Measurements from ENCODE around the gene CGN. TPM values are rescaled to one million over a fixed set of nuclear protein-coding genes. Genes with fewer than 3 reads are reported as not detected.

The CGN gene
- total RNA-seq, 1 experiment from 2014 or later, result 30.9 TPM

DNA sequence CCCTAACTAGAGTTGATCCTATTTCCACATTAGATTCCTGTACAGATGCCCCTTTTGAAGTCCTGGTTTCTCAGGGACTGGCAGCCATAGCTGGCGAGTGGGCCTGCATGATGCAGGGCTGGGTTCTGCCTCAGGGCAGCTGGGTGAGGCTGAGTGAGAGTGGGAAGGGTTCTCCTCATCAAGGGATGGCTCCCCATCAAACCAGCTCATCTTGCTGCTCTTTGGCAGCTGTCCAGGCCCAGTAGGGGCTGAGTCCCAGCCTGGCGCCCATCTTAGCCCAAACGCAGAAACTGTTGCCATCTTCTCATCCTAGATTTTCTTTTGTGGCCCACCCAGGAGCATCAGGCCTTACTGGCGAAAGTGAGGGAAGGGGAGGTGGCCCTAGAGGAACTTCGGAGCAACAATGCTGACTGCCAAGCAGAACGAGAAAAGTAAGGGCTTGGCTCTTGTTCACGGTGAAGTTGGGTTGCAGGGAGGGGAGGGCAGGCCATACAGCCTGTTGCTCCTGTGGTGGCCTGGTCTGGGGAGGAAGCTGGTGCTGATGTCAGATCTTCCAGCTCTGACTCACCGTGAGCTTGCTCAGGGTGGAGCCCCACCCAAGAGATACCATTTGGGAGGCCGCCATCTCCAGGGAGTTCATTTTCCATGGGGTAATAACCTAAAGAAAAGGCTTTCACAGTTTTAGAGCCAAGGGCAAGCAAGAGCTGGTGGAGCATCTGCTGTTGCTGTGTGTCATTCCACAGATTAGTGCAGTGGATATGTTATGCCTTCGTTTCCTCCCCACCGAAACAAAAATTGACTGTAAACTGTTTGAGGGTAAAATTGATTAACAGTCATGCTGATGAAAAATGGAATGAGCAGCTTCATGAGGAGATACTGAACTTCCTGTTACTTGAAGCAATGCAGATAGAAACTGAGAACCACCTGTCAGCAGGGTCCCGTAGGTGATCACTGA is 63.7 kb downstream of the CGN start:
- H3K23me2 ChIP-seq (ENCODE audit: insufficient read length, low read depth, low read length, poor library complexity, severe bottlenecking), result no peaks in the 10 kb centered on the region
- no peak overlapping the region for H3K23ac ChIP-seq (ENCODE audit: insufficient read length, low read depth, low read length)
- no peak overlapping the region for H3K9ac ChIP-seq (ENCODE audit: extremely low read depth, insufficient read length, low read length)
- H3K56ac ChIP-seq (ENCODE audit: insufficient read length, low read depth, low read length), result no peak overlapping the region
- no peak overlapping the region for H2BK15ac ChIP-seq (ENCODE audit: low read depth, low read length)
- TF ChIP-seq CTCF (conservative IDR thresholded peaks at IDR 0.05), result no peak
- H3K27me3 ChIP-seq (ENCODE audit: insufficient read depth, low read length), result no peaks in the 10 kb centered on the region
- no peak overlapping the region for H2AK5ac ChIP-seq (ENCODE audit: insufficient read length, low read length)
- DNase-seq, result no peak
- no peak overlapping the region for H3K18ac ChIP-seq (ENCODE audit: insufficient read length, low read depth, low read length)
- Mint-ChIP-seq H3K9me3 (no peaks in the 10 kb centered on the region), H3K27ac (peak overlapping the region in 1 of 3 experiments; percentile 77; a peak in 1 of 7 replicates), H3K4me1 (peaks cover 8 to 10% of the 10 kb centered on the region in 2 experiments), H3K27me3 (ENCODE audit: low read depth) (no peaks in the 10 kb centered on the region), H3K4me3 (no peak overlapping the region), H3K36me3 (ENCODE audit: insufficient read depth in 1 of 3, low read depth in 3 of 3) (peaks cover 6 to 53% (median 36%) of the 10 kb centered on the region in 3 experiments; a peak in 6 of 7 replicates)
- H3K4ac ChIP-seq (ENCODE audit: low read depth, low read length), result no peak overlapping the region
- H3T11ph ChIP-seq (ENCODE audit: low read length), result no peak overlapping the region
- WGBS (ENCODE audit: extremely low coverage, insufficient read length, low lambda C conversion rate), result no CpG with 5 or more reads among the region's 12 CpGs
- H2BK12ac ChIP-seq (ENCODE audit: insufficient read length, low read depth, low read length), result no peak overlapping the region
- no peak overlapping the region for H2BK120ac ChIP-seq (ENCODE audit: low read depth, low read length, poor library complexity, severe bottlenecking)
- no peaks in the 10 kb centered on the region for H4K20me1 ChIP-seq (ENCODE audit: control insufficient read depth, insufficient read depth, insufficient read length)
- no peak overlapping the region for H2BK5ac ChIP-seq (ENCODE audit: insufficient read length, low read length)
- H2AFZ ChIP-seq (ENCODE audit: low read length), result no peak overlapping the region
- no peak overlapping the region for H4K91ac ChIP-seq (ENCODE audit: insufficient read length, low read depth, low read length)
- no peak overlapping the region for H4K8ac ChIP-seq (replicated peaks; ENCODE audit: insufficient read length, low read depth, low read length)
- H3K4me1 ChIP-seq (ENCODE audit: insufficient read depth, low read length), result no peaks in the 10 kb centered on the region
- H2BK20ac ChIP-seq (ENCODE audit: low read depth, low read length, poor library complexity, severe bottlenecking), result no peak overlapping the region
- no peaks in the 10 kb centered on the region for H3K79me1 ChIP-seq (ENCODE audit: insufficient read depth, low read depth, low read length, poor library complexity, severe bottlenecking)
- no peaks in the 10 kb centered on the region for H3K79me2 ChIP-seq (ENCODE audit: insufficient read depth, low read length)
- H3K9me3 ChIP-seq (ENCODE audit: control insufficient read depth, low read depth, low read length), result no peaks in the 10 kb centered on the region
- H3K14ac ChIP-seq (ENCODE audit: insufficient read depth, low read length), result no peak overlapping the region
- H3K4me2 ChIP-seq (ENCODE audit: insufficient read depth, insufficient read length, low read length), result no peak overlapping the region
- H4K5ac ChIP-seq (ENCODE audit: insufficient read length, low read depth, low read length), result no peak overlapping the region
- no peak overlapping the region for H3K27ac ChIP-seq (ENCODE audit: insufficient read length, low read depth, low read length)
